HG03469 (cell line): ENCODE measurements around the gene SPOUT1.
"Not testable (repeated sequence)": the region's sequence is repeated elsewhere in the genome, so short reads cannot be mapped to it uniquely, and the experiment has no call there.

Source experiments
- ATAC-seq: cut with Tn5 transposase; IDR thresholded peaks from one replicate; pipeline ENCODE4 v1.9.1; 2021; ENCODE audit warnings: mild to moderate bottlenecking, moderate library complexity, moderate number of reproducible peaks; ENCODE audit not compliant: unreplicated experiment

The SPOUT1 gene, protein sequence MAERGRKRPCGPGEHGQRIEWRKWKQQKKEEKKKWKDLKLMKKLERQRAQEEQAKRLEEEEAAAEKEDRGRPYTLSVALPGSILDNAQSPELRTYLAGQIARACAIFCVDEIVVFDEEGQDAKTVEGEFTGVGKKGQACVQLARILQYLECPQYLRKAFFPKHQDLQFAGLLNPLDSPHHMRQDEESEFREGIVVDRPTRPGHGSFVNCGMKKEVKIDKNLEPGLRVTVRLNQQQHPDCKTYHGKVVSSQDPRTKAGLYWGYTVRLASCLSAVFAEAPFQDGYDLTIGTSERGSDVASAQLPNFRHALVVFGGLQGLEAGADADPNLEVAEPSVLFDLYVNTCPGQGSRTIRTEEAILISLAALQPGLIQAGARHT

DNA sequence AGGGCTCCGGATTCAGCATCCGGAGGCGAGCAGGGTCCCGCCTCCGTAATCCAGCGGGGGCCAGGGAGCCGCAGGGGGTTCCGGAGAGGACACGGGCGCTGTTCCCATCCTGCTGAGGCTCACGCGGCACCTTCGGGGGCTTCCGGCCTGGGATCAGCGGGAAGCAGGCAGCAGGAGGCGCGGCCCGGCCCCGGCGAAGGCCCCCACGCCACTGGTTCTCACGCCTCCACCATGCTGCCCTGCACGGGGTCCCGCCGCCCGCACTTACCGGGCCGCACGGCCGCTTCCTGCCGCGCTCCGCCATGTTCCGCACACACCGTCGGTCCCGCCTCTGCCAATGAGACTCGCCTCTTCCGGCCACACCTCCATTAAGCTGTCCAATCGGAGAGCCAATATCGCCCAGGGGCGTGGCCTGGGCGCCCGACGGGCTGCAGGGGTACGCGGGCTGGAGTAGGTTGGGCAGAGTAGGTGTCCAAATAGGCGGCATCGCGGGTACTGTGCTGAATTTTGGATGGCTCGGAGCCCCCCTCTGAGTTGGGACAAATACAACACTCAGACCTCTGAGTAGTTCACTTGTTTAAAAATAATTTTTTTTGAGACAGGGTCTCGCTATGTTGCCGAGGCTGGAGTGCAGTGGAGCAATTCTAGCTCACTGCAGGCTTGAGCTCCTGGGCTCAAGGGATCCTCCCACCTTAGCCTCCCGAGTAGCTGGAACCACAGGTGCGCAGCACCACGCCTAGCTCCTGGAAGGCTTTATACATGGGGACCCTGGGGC lies at the start of gene SPOUT1:
Gene SPOUT1, minus strand, starts transcription at position 318 of the 775 bp plus-strand sequence. Its CDS starts 14 bp downstream, at position 304.
- peak; percentile 91 for ATAC-seq

DNA sequence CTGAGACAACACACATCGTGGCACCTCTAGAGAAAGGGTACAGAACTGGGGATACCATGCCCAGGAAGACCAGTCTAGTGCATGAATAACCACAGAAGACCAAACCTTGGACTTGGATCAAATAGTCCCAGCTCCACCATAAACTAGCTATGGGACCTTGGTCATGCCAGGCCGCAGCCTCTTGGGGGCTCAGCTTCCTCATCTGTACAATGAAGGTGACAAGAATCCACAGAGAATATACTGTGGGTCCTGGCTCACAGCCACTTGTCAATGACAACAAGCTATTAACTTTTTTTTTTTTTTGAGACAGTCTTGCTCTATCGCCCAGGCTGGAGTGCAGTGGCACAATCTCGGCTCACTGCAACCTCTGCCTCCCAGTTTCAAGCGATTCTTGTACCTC lies 48.3 kb upstream of the SPOUT1 start:
- no peak for ATAC-seq

DNA sequence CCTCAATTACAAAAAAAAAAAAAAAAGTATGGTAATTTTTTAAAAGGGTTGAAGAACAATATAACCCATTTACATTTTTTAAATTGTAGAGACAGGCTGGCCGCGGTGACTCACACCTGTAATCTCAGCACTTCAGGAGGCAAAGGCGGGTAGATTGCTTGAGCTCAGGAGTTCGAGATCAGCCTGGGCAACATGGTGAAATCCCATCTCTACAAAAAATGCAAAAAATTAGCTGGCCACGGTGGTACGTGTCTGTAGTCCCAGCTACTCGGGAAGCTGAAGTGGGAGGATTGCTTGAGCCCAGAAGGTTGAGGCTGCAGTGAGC lies 41.3 kb upstream of the SPOUT1 start:
- ATAC-seq: not testable (repeated sequence)

DNA sequence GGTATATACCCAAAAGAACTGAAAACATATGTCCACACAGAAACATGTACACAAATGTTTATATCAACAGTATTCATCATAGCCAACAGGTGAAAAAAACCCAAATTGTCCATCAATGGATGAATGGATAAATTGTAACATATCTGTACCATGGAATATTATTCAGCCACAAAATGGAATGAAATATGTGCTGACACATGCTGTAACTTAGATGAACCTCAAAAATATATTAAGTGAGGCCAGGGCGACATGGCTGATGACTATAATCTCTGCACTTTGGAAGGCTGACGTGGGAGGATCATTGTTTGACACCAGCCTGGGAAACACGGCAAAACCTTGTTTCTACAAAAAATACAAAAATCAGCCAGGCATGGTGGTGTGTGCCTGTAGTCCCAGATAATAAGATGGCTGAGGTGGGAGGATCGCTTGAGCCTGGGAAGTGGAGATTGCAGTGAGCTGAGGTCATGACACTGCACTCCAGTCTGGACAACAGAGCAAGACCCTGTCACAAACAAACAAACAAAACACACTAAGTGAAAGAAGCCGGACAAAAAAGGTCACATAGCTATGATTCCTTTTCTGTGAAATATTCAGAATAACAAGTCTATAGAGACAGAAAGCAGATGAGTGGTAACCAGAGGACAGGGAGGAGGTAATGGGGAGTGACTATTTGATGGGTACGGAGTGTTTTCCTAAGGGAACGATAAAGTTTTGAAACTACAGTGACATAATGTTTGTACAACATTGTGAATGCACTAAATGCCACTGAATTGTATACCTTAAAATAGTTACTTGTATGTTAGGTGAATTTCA lies 40.7 kb upstream of the SPOUT1 start:
- no peak for ATAC-seq

DNA sequence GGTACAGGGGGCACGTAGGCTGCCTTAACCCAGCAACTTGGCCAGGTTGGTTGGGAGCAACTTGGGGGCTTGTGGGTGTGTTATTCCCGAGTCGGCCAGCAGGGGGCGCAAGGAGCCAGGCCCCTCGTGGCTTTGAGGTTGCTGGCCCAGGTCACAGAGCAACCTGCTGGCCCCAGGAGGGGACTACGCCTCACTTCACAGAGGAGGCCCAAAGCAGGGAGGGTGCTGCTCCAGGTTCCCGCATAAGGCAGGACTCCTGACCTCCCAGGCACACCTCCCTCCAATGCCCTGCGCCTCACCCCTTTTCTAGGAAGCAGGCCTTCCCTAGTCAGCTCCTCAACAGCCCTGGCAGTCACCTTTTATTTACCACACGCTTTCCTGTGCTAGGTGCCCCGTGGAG lies 34.1 kb upstream of the SPOUT1 start:
- ATAC-seq: no peak

DNA sequence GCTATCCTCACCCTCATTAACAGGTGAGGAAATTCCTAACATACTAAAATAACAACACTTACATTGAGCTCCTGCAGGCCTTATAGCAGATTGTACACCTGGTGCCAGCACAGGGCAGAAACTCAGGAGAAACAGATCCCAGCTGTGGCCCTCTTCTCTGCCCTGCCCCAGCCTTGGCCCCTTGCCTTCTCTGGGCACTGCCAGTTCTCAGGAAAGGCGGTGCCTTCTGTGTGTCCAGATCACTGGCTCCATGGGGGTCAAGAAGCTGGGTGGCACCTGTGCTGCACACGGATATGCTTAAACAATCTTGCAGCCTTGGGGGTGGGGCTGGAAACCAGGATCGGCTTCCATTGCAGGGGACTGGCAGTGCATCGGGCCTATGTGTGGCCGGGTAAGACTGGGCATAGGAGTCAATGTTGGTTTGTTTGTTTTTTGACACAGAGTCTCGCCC lies 32.8 kb upstream of the SPOUT1 start:
- no peak for ATAC-seq

GRCh38 chr9:128861501-128861900 lies 31.9 kb upstream of the SPOUT1 start:
- no peak for ATAC-seq

- no peak for ATAC-seq
These were observed 31.3 kb upstream of the SPOUT1 start for GRCh38 chr9:128860937-128861336.

GRCh38 chr9:128858476-128858875 lies 28.9 kb upstream of the SPOUT1 start:
- ATAC-seq: not testable (repeated sequence)

DNA sequence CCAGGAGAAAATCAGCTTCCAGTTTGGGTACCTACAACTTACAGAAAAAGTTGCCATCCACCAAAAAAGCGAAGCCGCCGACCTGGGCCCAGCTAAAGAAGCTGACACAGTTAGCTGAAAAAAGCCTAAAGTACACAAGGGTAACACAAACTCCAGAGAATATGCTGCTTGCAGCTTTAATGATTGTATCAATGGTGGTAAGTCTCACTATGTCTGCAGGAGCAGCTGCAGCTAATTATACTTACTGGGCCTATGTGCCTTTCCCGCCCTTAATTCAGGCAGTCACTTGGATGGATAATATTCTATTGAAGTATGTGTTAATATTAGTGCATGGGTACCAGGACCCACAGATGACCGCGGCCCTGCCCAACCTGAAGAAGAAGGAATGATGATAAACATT lies 24.9 kb upstream of the SPOUT1 start:
- not testable (repeated sequence) for ATAC-seq

- not testable (repeated sequence) for ATAC-seq
These were observed 23.1 kb upstream of the SPOUT1 start for GRCh38 chr9:128852646-128853045.

DNA sequence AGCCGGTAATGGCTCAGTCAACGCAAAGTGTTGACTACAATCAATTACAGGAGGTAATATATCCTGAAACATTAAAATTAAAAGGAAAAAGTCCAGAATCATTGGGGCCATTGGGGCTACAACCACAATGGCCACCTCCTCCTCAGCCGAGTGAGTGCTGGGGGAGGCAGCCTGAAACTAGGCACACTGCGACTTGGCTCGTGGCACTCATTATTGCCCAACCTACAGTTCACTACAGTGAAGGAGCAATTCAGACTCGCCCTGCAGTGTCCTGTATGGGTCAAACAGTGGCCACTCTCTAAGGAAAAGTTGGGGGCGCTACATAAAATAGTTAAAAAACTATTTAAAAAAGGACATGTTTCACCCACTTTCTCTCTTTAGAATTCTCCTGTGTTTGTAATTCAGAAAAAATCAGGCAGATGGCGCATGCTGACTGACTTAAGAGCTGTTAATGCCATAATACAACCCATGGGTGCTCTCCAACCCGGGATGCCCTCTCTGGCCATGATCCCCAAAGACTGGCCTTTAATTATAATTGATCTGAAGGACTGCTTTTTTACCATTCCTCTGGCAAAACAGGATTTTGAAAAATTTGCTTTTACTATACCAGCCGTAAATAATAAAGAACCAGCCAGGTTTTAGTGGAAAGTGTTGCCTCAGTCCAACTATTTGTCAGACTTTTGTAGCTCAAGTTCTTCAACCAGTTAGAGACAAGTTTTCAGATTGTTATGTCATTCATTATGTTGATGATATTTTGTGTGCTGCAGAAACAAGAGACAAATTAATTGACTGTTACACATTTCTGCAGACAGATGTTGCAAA lies 22.4 kb upstream of the SPOUT1 start:
- not testable (repeated sequence) for ATAC-seq

- not testable (repeated sequence) for ATAC-seq
These were observed 21.4 kb upstream of the SPOUT1 start for GRCh38 chr9:128851024-128851423.

DNA sequence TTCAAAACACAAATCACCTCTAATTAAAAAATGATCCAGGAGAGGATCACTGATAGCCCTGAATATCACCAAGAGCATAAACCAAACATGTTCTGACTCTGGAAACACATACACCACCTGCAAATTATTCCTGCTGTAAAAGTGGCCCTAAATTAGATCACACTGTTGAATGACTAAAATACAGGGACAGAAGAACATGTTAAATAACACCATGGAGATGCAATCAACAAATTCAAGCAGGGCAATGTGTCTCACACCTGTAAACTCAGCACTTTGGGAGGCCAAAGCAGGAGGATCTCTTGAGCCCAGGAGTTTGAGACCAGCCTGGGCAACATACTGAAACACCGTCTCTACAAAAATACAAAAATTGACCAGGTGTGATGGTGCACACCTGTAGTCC lies 18.2 kb upstream of the SPOUT1 start:
- no peak for ATAC-seq

GRCh38 chr9:128846680-128847030 lies 17.1 kb upstream of the SPOUT1 start:
- ATAC-seq: no peak

- ATAC-seq: no peak
These were observed 15.8 kb upstream of the SPOUT1 start for GRCh38 chr9:128845186-128845931.

GRCh38 chr9:128843171-128843570 lies 13.6 kb upstream of the SPOUT1 start:
- ATAC-seq: not testable (repeated sequence)

DNA sequence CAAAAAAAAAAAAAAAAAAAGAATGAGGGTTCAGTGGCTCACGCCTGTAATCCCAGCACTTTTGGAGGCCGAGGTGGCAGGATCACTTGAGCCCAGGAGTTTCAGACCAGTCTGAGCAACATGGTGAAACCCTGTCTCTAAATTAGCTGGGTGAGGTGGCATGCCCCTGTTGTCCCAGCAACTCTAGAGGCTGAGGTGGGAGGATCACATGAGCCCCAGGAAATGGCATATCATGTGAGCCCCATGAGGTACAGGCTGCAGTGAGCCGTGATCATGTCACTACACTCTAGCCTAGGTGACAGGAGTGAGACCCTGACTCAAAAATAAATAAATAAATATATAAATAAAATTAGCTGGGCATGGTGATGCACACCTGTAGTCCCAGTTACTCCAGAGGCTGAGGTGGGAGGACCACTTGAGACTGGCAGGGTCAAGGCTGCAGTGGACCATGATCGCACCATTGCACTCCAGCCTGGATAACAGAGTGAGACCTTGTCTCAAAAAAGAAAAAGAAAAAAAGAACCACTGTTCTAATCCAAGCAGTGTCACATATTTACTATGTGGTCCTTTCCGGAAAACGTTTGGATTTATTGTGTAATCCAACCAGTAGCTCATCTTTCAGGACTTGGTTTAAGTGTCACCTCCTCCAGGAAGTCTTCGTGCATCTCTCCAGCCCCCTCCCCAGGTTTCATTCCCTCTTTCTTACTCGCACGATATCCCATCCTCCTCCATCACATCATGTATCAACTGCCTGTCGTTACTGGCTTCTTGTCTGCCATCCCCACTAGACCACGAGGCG lies 12.3 kb upstream of the SPOUT1 start:
- ATAC-seq: no peak

DNA sequence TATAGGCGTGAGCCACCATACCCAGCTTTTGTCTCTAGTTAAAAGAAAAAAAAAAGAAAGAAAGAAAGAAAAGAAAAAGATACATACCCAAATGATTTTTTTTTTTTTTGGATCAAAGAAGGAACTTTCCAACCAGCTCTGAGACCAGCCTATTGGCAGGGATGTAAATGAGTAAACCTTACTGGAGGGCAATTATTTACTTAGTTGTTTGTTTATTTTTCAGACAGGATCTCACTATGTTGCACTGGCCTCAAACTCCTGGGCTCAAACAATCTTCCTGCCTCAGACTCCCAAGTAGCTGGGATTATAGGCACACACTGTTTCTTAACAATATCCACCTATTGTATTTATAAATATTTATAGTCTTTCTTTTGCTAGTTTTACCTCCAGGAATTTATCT lies 10.9 kb upstream of the SPOUT1 start:
- no peak for ATAC-seq
